Measurements from ENCODE around the gene PERM1. TPM values are rescaled to one million over a fixed set of nuclear protein-coding genes. Genes with fewer than 3 reads are reported as not detected.

PERM1 gene
- total and polyA plus RNA-seq, 2 of the 13 experiments (the other 11 are each of a cell fraction or from before 2014, with no cell fraction given), result 0.04 to 0.29 TPM

- no peak for FAIRE-seq
- POLR2A ChIA-PET, result no interaction called here
- in situ Hi-C loops (cut with HindIII; ENCODE audit: extremely low pct_ligation_motif_present, low pct_unique_long_range_greater_than_20kb), result no loop called here
- CTCF ChIA-PET (ENCODE audit: low intra/inter-chr PET ratio, low total read pairs), result no interaction called here
- Histone ChIP-seq H4K20me1 (ENCODE audit: insufficient read depth, low read length) (peaks cover 3% of the 10 kb centered on the region; the same call in 1 of the 2 replicates), H3K36me3 (replicated peaks in 1 of 2; ENCODE audit: control insufficient read depth in 1 of 2, insufficient read depth in 2 of 2, low read length in 2 of 2) (no peaks in the 10 kb centered on the region), H3K27ac (ENCODE audit: extremely low read length, insufficient read depth, low read length) (no peak overlapping the region), H3K9ac (ENCODE audit: insufficient read depth, low read depth, low read length) (no peak overlapping the region), H3K27me3 (ENCODE audit: control insufficient read depth in 1 of 2, insufficient read depth in 2 of 2, low read length in 2 of 2) (peaks cover 44 to 85% of the 10 kb centered on the region in 2 experiments), H3K4me2 (ENCODE audit: low read depth, low read length) (peak overlapping the region; percentile 60), H3K4me3 (replicated peaks in 1 of 3; ENCODE audit: insufficient read depth in 1 of 3, low read depth in 2 of 3, low read length in 3 of 3) (peak overlapping the region in 2 of 3 experiments; percentile 16 to 62; a peak in 2 of 6 replicates), H3K79me2 (ENCODE audit: insufficient read depth, low read length) (no peaks in the 10 kb centered on the region), H3K9me3 (ENCODE audit: low read length) (no peaks in the 10 kb centered on the region), H3K4me1 (ENCODE audit: insufficient read depth, low read length) (peaks cover 17% of the 10 kb centered on the region), H2AFZ (ENCODE audit: low read length) (no peak overlapping the region)
- ATAC-seq, result no peak
- intact Hi-C loops (cut with micrococcal nuclease; ENCODE audit: unreplicated experiment), result no loop called here
- WGBS (ENCODE audit: low lambda C conversion rate), result 0% methylated on average over 2 of the region's 65 CpGs
- no peak for DNase-seq (ENCODE audit: low spot score)
- TF ChIP-seq MTF2 (CRISPR knock-in tag; IDR thresholded peaks at IDR 0.05; ENCODE audit: borderline replicate concordance), result peak; percentile 85; the same call in 1 of the 2 replicates
- TF ChIP-seq TEAD3 (CRISPR knock-in tag; optimal IDR thresholded peaks at IDR 0.05; ENCODE audit: borderline replicate concordance), result no peak
- no peak for TF ChIP-seq MBNL3 (CRISPR knock-in tag; conservative IDR thresholded peaks at IDR 0.05)
- TF ChIP-seq MED1 (CRISPR knock-in tag; IDR thresholded peaks at IDR 0.05), result no peak
- 0 out of 2 replicates have a peak, but pooled peaks have one; percentile 35 for TF ChIP-seq HIVEP1 (CRISPR knock-in tag; IDR thresholded peaks at IDR 0.05)
- TF ChIP-seq, protein P1, sequence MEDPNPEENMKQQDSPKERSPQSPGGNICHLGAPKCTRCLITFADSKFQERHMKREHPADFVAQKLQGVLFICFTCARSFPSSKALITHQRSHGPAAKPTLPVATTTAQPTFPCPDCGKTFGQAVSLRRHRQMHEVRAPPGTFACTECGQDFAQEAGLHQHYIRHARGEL (CRISPR knock-in tag; IDR thresholded peaks at IDR 0.05), result 0 out of 2 replicates have a peak, but pooled peaks have one; percentile 20
- TF ChIP-seq, protein P2, sequence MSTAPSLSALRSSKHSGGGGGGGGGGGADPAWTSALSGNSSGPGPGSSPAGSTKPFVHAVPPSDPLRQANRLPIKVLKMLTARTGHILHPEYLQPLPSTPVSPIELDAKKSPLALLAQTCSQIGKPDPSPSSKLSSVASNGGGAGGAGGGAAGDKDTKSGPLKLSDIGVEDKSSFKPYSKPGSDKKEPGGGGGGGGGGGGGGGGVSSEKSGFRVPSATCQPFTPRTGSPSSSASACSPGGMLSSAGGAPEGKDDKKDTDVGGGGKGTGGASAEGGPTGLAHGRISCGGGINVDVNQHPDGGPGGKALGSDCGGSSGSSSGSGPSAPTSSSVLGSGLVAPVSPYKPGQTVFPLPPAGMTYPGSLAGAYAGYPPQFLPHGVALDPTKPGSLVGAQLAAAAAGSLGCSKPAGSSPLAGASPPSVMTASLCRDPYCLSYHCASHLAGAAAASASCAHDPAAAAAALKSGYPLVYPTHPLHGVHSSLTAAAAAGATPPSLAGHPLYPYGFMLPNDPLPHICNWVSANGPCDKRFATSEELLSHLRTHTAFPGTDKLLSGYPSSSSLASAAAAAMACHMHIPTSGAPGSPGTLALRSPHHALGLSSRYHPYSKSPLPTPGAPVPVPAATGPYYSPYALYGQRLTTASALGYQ (CRISPR knock-in tag; IDR thresholded peaks at IDR 0.05), result no peak
- TF ChIP-seq ZNF142 (CRISPR knock-in tag; IDR thresholded peaks at IDR 0.05), result no peak
- TF ChIP-seq RELA (CRISPR knock-in tag; IDR thresholded peaks at IDR 0.05), result no peak
- TF ChIP-seq EZH2 (conservative IDR thresholded peaks at IDR 0.05; ENCODE audit: low read depth, low read length), result peak; percentile 98
- TF ChIP-seq ZSCAN25 (CRISPR knock-in tag; IDR thresholded peaks at IDR 0.05), result peak; percentile 71
- TF ChIP-seq ASH2L (IDR thresholded peaks at IDR 0.05; ENCODE audit: insufficient read length, low read depth, low read length), result no peak
- BruUV-seq (replicated peaks), result no TSS peak
Measured at GRCh38 chr1:925561-926421, 56.1 kb downstream of the PERM1 start.
